ENCODE data around the gene RBM10.
A peak's percentile ranks its signal among the peaks of the same experiment; 100 is the strongest.
"Not testable (repeated sequence)": the region's sequence is repeated elsewhere in the genome, so short reads cannot be mapped to it uniquely, and the experiment has no call there.

RBM10 gene, protein sequence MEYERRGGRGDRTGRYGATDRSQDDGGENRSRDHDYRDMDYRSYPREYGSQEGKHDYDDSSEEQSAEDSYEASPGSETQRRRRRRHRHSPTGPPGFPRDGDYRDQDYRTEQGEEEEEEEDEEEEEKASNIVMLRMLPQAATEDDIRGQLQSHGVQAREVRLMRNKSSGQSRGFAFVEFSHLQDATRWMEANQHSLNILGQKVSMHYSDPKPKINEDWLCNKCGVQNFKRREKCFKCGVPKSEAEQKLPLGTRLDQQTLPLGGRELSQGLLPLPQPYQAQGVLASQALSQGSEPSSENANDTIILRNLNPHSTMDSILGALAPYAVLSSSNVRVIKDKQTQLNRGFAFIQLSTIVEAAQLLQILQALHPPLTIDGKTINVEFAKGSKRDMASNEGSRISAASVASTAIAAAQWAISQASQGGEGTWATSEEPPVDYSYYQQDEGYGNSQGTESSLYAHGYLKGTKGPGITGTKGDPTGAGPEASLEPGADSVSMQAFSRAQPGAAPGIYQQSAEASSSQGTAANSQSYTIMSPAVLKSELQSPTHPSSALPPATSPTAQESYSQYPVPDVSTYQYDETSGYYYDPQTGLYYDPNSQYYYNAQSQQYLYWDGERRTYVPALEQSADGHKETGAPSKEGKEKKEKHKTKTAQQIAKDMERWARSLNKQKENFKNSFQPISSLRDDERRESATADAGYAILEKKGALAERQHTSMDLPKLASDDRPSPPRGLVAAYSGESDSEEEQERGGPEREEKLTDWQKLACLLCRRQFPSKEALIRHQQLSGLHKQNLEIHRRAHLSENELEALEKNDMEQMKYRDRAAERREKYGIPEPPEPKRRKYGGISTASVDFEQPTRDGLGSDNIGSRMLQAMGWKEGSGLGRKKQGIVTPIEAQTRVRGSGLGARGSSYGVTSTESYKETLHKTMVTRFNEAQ

GRCh38 chrX:47144626-47145394, at the start of gene RBM10, which contains the start of gene NDUFB11:
Gene RBM10, plus strand, starts transcription at chrX:47145221. Its CDS starts 2,261 bp downstream, at chrX:47147482.
Gene NDUFB11, minus strand, starts transcription at chrX:47144702. Its CDS starts 23 bp downstream, at chrX:47144679.
- CTCF ChIA-PET = interaction anchor here (0.8 to 1.7 kb wide), 9 partner anchors 9 to 46 kb away, joined by 3 to 10 read pairs (median 4); no protein-coding TSS in a partner anchor
- peak; percentile 88 for DNase-seq (ENCODE audit: extremely low spot score)
- peak; percentile 26 for TF ChIP-seq CTCF (IDR thresholded peaks at IDR 0.05; ENCODE audit: control extremely low read depth, extremely low read depth, low read depth, missing control alignments)
- POLR2A ChIA-PET = interaction anchor here (0.6 to 1.2 kb wide), 4 partner anchors 11 to 506 kb away, joined by 3 to 4 read pairs (median 3); no protein-coding TSS in a partner anchor

GRCh38 chrX:47097018-47097417, 48.0 kb upstream of the RBM10 start:
- CTCF ChIA-PET = no interaction called here
- no peak for DNase-seq (ENCODE audit: extremely low spot score)
- TF ChIP-seq CTCF (IDR thresholded peaks at IDR 0.05; ENCODE audit: control extremely low read depth, extremely low read depth, low read depth, missing control alignments) = no peak
- POLR2A ChIA-PET = no interaction called here

DNA sequence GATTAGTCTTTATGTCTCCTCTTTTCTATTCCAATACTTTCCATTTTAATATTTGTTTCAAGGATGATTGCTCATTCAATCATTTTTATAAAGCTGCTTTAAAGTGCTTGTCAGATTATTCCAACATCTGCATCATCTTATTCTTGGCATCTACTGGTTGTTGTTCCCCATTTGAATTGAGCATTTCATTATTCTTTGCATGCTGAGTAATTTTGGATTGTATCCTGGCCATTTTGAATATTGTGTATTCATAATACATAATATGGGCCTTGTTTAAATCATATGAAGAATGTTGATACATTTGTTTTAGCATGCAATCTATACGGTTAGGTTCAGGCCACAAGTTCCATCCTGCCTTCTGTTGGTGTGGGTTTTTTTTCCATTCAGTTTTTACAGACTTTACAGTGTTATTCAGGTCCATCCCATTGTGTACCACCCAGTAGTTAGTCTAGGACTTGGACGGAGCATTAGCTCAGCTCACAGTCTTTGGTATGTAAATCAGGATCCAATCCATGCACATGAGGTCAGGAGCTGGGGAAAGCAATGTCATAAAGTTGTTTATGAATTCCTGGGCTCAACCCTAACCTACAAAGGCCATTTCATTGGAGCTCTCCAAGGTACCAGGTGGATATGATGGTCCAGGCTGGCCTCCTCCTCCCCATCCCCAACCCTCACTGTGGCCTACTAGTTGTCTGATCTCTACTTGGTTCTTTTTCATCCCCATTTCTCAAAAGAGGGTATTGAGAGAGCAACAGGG, 46.5 kb upstream of the RBM10 start:
- POLR2A ChIA-PET = no interaction called here
- CTCF ChIA-PET = no interaction called here
- DNase-seq (ENCODE audit: extremely low spot score) = no peak
- no peak for TF ChIP-seq CTCF (IDR thresholded peaks at IDR 0.05; ENCODE audit: control extremely low read depth, extremely low read depth, low read depth, missing control alignments)

GRCh38 chrX:47101206-47101605, 43.8 kb upstream of the RBM10 start:
- DNase-seq (ENCODE audit: extremely low spot score) = no peak
- ChIA-PET POLR2A (no interaction called here), CTCF (no interaction called here)
- no peak for TF ChIP-seq CTCF (IDR thresholded peaks at IDR 0.05; ENCODE audit: control extremely low read depth, extremely low read depth, low read depth, missing control alignments)

- DNase-seq (ENCODE audit: extremely low spot score); CTCF ChIA-PET; POLR2A ChIA-PET: not testable (repeated sequence)
Observed at GRCh38 chrX:47110936-47111615, 33.9 kb upstream of the RBM10 start.

GRCh38 chrX:47112316-47112954, 32.6 kb upstream of the RBM10 start:
- POLR2A ChIA-PET = no interaction called here
- DNase-seq (ENCODE audit: extremely low spot score) = no peak
- CTCF ChIA-PET = no interaction called here
- TF ChIP-seq CTCF (IDR thresholded peaks at IDR 0.05; ENCODE audit: control extremely low read depth, extremely low read depth, low read depth, missing control alignments) = no peak

GRCh38 chrX:47116551-47117110, 28.4 kb upstream of the RBM10 start:
- POLR2A ChIA-PET; CTCF ChIA-PET; DNase-seq (ENCODE audit: extremely low spot score): not testable (repeated sequence)

GRCh38 chrX:47124466-47124865, 20.6 kb upstream of the RBM10 start:
- POLR2A ChIA-PET; DNase-seq (ENCODE audit: extremely low spot score): not testable (repeated sequence)
- CTCF ChIA-PET = interaction anchor here (0.7 kb wide), 1 partner anchor 12 kb away, joined by 3 read pairs; no protein-coding TSS in a partner anchor

All from GM10248 (cell line).